H1 (cell line): ENCODE results near the gene PLAU. TPM values are rescaled to one million over a fixed set of nuclear protein-coding genes. Genes with fewer than 3 reads are reported as not detected.

Experiments
- BCL11A ChIP-seq, 2 experiments: IDR thresholded peaks; one replicate each; pipeline ENCODE4 v1.6.1; 2011; ENCODE audit warnings: low read depth in 2 of 2, low read length in 2 of 2, mild to moderate bottlenecking in 2 of 2
- CTBP2 ChIP-seq: IDR thresholded peaks from 2 replicates; pipeline ENCODE4 v1.7.0; 2011; ENCODE audit warnings: borderline replicate concordance, mild to moderate bottlenecking, moderate library complexity, mixed read lengths, low read length; ENCODE audit not compliant: insufficient read depth, insufficient read length
- POLR2AphosphoS5 ChIP-seq: IDR thresholded peaks from 2 replicates; pipeline ENCODE4 v1.6.1; 2011; ENCODE audit warnings: low read depth, low read length
- SIN3A ChIP-seq, 2 experiments: IDR thresholded peaks in 1 of 2; conservative IDR thresholded peaks in 1 of 2; 2 replicates each; pipeline ENCODE4 v1.6.1; 2011 to 2012; ENCODE audit warnings: low read length in 2 of 2, improper control_type of control experiment in 1 of 2, low read depth in 1 of 2, mild to moderate bottlenecking in 1 of 2
- TCF12 ChIP-seq: IDR thresholded peaks from 2 replicates; pipeline ENCODE4 v1.6.1; 2011; ENCODE audit warnings: low read depth, mild to moderate bottlenecking, low read length
- TEAD4 ChIP-seq: IDR thresholded peaks from 2 replicates; pipeline ENCODE4 v1.6.1; 2012; ENCODE audit warnings: low read depth, low read length, inconsistent platforms, mixed read lengths
- YY1 ChIP-seq: IDR thresholded peaks from 2 replicates; pipeline ENCODE4 v1.6.1; 2011; ENCODE audit warnings: low read depth, mild to moderate bottlenecking, low read length
- polyA plus RNA-seq, 7 experiments: library from polyadenylated mRNA; depleted of rRNA in 3 of 7; stranded (reverse) in 5 of 7; unstranded in 2 of 7; fragments of >200 nt in 5 of 7; fragments of 200-250 nt in 2 of 7; gene quantifications; 1 replicate in 5 of 7; 2 replicates in 1 of 7; 4 replicates in 1 of 7; pipeline versions ENCODE4 v1.2.1 to v1.2.3, GENCODE V29; 2011 to 2013; ENCODE audit warnings: missing spikeins in 2 of 7, mixed read lengths in 2 of 7
- total RNA-seq: library from RNA; stranded (reverse); fragmentation: NEBNext Ultra II Directional; extraction: Animal tissue kit (Norgen Biotek cat#: 25700); gene quantifications from 2 replicates; pipeline ENCODE4 v1.2.1, GENCODE V29; 2021

PLAU gene
- total and polyA plus RNA-seq, 2 of the 8 experiments (the other 6 are each of a cell fraction or from before 2014, with no cell fraction given) = 16.2 to 26.1 TPM

DNA sequence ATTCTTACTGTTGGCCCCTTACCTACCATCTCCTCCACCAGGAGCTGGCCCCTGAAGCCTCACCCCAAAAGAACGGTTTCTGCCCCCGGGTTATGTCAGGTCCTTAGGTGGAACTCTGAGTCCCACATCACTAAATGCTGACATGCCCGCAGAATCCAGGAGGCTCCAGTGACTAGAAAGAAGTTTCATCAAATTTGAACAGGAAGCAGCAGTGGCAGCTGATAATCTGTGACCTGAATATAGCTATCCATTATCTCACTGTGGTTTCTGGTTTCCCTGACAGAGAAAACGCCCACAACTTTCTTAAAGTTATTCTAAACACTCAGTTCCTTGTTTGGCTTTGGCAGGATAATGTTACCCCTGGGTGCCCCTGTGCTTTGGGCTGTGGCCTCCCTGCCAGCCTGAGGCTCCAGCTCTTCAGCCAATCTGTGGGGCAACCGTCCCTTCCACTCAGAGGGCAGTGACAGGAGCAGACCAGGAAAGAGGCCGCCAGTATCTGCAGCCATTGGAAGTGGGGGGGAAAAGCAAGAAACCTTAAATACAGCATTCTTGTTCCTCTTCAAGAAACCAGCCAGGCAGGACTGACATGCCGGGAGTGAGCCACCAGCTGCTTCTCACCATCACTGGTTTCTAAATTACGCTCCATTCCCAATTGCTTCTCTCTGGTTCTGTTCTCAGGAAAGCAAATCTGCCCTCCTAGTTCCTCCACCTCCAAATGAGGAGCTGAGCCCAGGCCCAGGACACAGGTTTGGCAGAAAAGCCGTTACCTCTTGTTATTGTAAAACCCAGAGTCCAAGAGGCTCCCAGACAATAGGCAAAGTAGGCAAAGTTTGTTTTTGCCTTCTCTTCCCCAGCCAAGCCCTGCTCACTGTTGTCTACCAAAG lies 45.8 kb downstream of the PLAU start (continued):
- TF ChIP-seq BCL11A (IDR thresholded peaks at IDR 0.05; ENCODE audit: low read depth in 2 of 2, low read length in 2 of 2) (no peak), POLR2AphosphoS5 (no peak), TEAD4 (no peak), TCF12 (no peak), YY1 (no peak), CTBP2 (no peak), SIN3A (conservative IDR thresholded peaks at IDR 0.05 in 1 of 2, IDR thresholded peaks at IDR 0.05 in 1 of 2; ENCODE audit: low read depth in 1 of 2, low read length in 2 of 2) (no peak)
- TF ChIP-seq, all 59 proteins: peak for 0
